ENCODE results near the gene FKBP4.

The FKBP4 gene

DNA sequence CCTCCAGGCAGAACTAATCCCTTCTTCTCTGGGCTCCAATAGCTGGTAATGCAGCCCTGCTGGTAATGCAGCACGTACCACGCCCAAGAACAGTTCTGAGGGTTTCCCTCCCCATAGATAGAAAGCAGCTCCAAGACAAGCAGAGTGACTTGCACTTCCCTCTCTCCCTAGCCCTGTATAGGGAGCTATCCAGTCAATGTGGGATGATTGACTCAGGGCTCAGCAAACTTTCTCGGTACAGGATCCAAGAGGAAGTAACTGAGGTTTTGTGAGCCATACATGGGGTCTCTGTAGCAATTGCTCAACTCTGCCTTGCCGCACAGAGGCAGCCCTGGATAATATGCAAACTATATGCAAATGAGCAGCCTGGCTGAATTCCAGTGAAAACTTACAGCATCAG, 15.5 kb upstream of the FKBP4 start:
- H3K4me1 ChIP-seq (ENCODE audit: control insufficient read depth, insufficient read depth, low read length) = peaks cover 9% of the 10 kb centered on the region
- no peak overlapping the region for H3K4me3 ChIP-seq (ENCODE audit: low read length in 2 of 2)
- no peaks in the 10 kb centered on the region for H3K36me3 ChIP-seq (ENCODE audit: control insufficient read depth in 2 of 2, insufficient read depth in 2 of 2, low read length in 2 of 2)
- H3K27ac ChIP-seq (ENCODE audit: low read length) = no peak overlapping the region
- H3K27me3 ChIP-seq (ENCODE audit: control insufficient read depth in 1 of 2, insufficient read depth in 2 of 2, low read length in 2 of 2) = peaks cover 2 to 6% of the 10 kb centered on the region in 2 donors
- no peak overlapping the region for H3K9ac ChIP-seq (ENCODE audit: low read length in 2 of 2)
- no peaks in the 10 kb centered on the region for H3K9me3 ChIP-seq (ENCODE audit: control insufficient read depth in 2 of 2, low read length in 2 of 2)

DNA sequence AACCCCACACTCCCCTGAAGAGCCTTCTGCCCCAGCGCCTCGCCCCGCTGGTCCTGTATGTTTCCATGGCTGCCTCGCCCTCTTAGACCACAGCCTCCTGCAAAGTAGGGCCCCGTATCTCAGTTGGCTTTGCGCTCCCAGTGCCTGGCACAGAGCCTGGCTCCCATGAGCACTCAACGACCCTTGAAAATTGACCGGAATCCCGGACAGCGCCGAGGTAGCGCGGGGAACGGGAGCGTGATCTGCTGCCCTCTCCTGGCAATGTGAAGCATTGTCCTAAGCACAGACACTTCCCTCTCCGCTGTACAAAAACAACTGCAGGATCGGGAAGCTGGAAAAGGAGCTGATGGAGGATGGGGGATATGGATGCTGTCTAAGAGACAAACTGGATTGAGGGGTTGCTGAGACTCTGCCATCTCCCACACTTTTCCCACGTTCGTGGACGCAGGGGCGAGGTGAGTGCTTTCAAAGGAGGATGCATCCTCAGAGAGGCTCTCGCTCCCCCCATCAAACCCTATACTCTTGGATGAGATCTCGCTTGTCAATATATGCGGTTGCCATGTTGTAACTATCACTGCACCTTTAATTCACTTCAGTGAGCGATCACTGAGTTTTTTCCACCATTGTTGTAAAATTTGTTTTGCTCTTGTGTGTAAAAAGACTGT, 10.7 kb upstream of the FKBP4 start:
- Histone ChIP-seq H3K9me3 (ENCODE audit: control insufficient read depth in 2 of 2, low read length in 2 of 2) (no peaks in the 10 kb centered on the region), H3K36me3 (ENCODE audit: control insufficient read depth in 2 of 2, insufficient read depth in 2 of 2, low read length in 2 of 2) (no peaks in the 10 kb centered on the region), H3K9ac (ENCODE audit: low read length in 2 of 2) (peak overlapping the region in 1 of 2 donors; percentile 21), H3K4me3 (ENCODE audit: low read length in 2 of 2) (peak overlapping the region; percentile 62 to 65), H3K27me3 (ENCODE audit: control insufficient read depth in 1 of 2, insufficient read depth in 2 of 2, low read length in 2 of 2) (peaks cover 0 to 6% of the 10 kb centered on the region in 2 donors), H3K4me1 (ENCODE audit: control insufficient read depth, insufficient read depth, low read length) (peaks cover 9% of the 10 kb centered on the region), H3K27ac (ENCODE audit: low read length) (no peak overlapping the region)

DNA sequence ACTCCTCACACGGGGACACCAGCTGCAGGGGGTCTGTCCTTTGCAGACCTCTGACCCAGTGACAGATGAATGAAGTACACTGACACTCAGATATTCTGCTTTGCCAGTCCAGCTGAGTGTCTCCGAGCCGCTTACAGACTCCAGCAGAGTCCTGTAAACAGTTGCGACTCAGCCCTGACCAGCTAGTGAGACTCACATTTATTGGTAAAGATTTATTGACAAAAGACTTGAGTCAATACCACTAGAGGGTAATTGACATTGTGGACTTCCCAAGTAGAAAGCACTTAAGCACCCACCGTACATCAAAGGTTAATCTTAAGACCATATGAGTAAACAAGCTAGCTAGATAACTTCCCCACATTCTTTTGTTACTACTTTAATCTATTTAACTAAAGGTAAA, 9.8 kb upstream of the FKBP4 start:
- peaks cover 9% of the 10 kb centered on the region for H3K4me1 ChIP-seq (ENCODE audit: control insufficient read depth, insufficient read depth, low read length)
- H3K36me3 ChIP-seq (ENCODE audit: control insufficient read depth in 2 of 2, insufficient read depth in 2 of 2, low read length in 2 of 2) = no peaks in the 10 kb centered on the region
- H3K9ac ChIP-seq (ENCODE audit: low read length in 2 of 2) = no peak overlapping the region
- H3K9me3 ChIP-seq (ENCODE audit: control insufficient read depth in 2 of 2, low read length in 2 of 2) = no peaks in the 10 kb centered on the region
- H3K27ac ChIP-seq (ENCODE audit: low read length) = no peak overlapping the region
- H3K4me3 ChIP-seq (ENCODE audit: low read length in 2 of 2) = no peak overlapping the region
- H3K27me3 ChIP-seq (ENCODE audit: control insufficient read depth in 1 of 2, insufficient read depth in 2 of 2, low read length in 2 of 2) = peaks cover 0 to 6% of the 10 kb centered on the region in 2 donors

DNA sequence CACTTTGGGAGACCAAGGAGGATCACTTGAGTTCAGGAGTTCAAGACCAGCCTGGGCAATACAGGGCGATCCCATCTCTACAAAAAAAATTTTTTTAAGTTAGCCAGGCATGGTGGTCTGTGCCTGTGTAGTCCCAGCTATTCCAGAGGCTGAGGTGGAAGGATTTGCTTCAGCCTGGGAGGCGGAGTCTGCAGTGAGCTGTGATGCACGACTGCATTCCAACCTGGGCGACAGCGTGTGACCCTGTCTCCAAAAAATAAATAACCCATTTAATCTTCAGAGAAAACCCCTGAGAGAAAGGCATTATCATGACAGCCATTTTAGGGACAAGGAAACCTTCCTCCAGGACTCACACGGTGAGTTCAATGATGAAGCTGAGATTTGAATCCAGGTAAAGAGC, 3.7 kb upstream of the FKBP4 start:
- Histone ChIP-seq H3K9me3 (ENCODE audit: control insufficient read depth in 2 of 2, low read length in 2 of 2) (no peaks in the 10 kb centered on the region), H3K9ac (ENCODE audit: low read length in 2 of 2) (no peak overlapping the region), H3K4me1 (ENCODE audit: control insufficient read depth, insufficient read depth, low read length) (peaks cover 14% of the 10 kb centered on the region), H3K36me3 (ENCODE audit: control insufficient read depth in 2 of 2, insufficient read depth in 2 of 2, low read length in 2 of 2) (no peaks in the 10 kb centered on the region), H3K27me3 (ENCODE audit: control insufficient read depth in 1 of 2, insufficient read depth in 2 of 2, low read length in 2 of 2) (no peaks in the 10 kb centered on the region), H3K27ac (ENCODE audit: low read length) (no peak overlapping the region), H3K4me3 (ENCODE audit: low read length in 2 of 2) (no peak overlapping the region)

DNA sequence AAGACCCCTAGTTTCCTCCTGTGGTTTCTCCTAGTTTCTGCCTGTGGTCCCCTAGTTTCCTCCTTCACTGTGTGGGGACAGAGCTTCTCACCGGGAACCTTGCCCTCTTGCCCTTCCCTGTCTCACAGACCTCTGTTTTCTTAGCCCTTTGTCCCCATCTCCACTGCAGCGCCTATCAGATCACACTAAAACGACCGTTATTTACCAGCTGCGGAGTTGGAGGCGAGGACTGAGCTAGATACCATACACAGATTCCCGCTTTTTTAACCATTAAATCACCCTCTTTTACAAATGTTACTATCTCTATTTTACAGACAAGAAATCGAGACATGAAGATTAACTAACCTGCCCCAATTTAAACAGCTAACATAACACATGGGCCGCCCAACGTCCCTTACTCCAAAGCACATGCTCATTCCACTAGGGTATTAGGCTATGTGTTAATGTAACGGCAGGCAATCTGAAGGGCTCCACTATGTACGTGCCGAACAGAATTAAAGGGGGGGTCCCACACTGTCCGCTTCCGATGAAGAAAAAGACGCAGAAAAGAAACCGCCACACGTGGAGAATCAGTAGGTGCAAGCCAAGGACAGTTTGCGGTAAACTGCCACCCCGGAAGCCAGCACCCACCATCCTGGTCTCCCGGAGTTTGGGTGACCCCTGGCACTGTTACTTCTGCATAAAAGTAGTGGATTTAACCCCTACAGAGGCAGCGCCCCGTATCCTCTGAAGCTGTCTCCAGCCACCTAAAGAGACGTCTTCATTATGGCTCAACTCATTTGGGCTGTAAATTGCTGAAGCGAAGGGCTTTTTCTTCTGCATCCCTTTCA, 1.9 kb upstream of the FKBP4 start:
- Histone ChIP-seq H3K9me3 (ENCODE audit: control insufficient read depth in 2 of 2, low read length in 2 of 2) (no peaks in the 10 kb centered on the region), H3K9ac (ENCODE audit: low read length in 2 of 2) (no peak overlapping the region), H3K4me1 (ENCODE audit: control insufficient read depth, insufficient read depth, low read length) (peaks cover 31% of the 10 kb centered on the region), H3K27ac (ENCODE audit: low read length) (no peak overlapping the region), H3K36me3 (ENCODE audit: control insufficient read depth in 2 of 2, insufficient read depth in 2 of 2, low read length in 2 of 2) (peaks cover 8 to 10% of the 10 kb centered on the region in 2 donors), H3K4me3 (ENCODE audit: low read length in 2 of 2) (no peak overlapping the region), H3K27me3 (ENCODE audit: control insufficient read depth in 1 of 2, insufficient read depth in 2 of 2, low read length in 2 of 2) (no peaks in the 10 kb centered on the region)

GRCh38 chr12:2793561-2793960, 1.2 kb upstream of the FKBP4 start:
- no peaks in the 10 kb centered on the region for H3K9me3 ChIP-seq (ENCODE audit: control insufficient read depth in 2 of 2, low read length in 2 of 2)
- peak overlapping the region in 1 of 2 donors; percentile 85 for H3K4me3 ChIP-seq (ENCODE audit: low read length in 2 of 2)
- no peaks in the 10 kb centered on the region for H3K27me3 ChIP-seq (ENCODE audit: control insufficient read depth in 1 of 2, insufficient read depth in 2 of 2, low read length in 2 of 2)
- H3K9ac ChIP-seq (ENCODE audit: low read length in 2 of 2) = no peak overlapping the region
- no peak overlapping the region for H3K27ac ChIP-seq (ENCODE audit: low read length)
- H3K36me3 ChIP-seq (ENCODE audit: control insufficient read depth in 2 of 2, insufficient read depth in 2 of 2, low read length in 2 of 2) = peaks cover 14 to 17% of the 10 kb centered on the region in 2 donors
- H3K4me1 ChIP-seq (ENCODE audit: control insufficient read depth, insufficient read depth, low read length) = peaks cover 33% of the 10 kb centered on the region

GRCh38 chr12:2794191-2794735, 507 bp upstream of the FKBP4 start:
- no peaks in the 10 kb centered on the region for H3K9me3 ChIP-seq (ENCODE audit: control insufficient read depth in 2 of 2, low read length in 2 of 2)
- H3K4me1 ChIP-seq (ENCODE audit: control insufficient read depth, insufficient read depth, low read length) = peaks cover 33% of the 10 kb centered on the region
- peak overlapping the region; percentile 62 to 85 for H3K4me3 ChIP-seq (ENCODE audit: low read length in 2 of 2)
- peaks cover 21 to 24% of the 10 kb centered on the region in 2 donors for H3K36me3 ChIP-seq (ENCODE audit: control insufficient read depth in 2 of 2, insufficient read depth in 2 of 2, low read length in 2 of 2)
- H3K27me3 ChIP-seq (ENCODE audit: control insufficient read depth in 1 of 2, insufficient read depth in 2 of 2, low read length in 2 of 2) = no peaks in the 10 kb centered on the region
- peak overlapping the region; percentile 69 for H3K27ac ChIP-seq (ENCODE audit: low read length)
- peak overlapping the region; percentile 58 to 76 for H3K9ac ChIP-seq (ENCODE audit: low read length in 2 of 2)

DNA sequence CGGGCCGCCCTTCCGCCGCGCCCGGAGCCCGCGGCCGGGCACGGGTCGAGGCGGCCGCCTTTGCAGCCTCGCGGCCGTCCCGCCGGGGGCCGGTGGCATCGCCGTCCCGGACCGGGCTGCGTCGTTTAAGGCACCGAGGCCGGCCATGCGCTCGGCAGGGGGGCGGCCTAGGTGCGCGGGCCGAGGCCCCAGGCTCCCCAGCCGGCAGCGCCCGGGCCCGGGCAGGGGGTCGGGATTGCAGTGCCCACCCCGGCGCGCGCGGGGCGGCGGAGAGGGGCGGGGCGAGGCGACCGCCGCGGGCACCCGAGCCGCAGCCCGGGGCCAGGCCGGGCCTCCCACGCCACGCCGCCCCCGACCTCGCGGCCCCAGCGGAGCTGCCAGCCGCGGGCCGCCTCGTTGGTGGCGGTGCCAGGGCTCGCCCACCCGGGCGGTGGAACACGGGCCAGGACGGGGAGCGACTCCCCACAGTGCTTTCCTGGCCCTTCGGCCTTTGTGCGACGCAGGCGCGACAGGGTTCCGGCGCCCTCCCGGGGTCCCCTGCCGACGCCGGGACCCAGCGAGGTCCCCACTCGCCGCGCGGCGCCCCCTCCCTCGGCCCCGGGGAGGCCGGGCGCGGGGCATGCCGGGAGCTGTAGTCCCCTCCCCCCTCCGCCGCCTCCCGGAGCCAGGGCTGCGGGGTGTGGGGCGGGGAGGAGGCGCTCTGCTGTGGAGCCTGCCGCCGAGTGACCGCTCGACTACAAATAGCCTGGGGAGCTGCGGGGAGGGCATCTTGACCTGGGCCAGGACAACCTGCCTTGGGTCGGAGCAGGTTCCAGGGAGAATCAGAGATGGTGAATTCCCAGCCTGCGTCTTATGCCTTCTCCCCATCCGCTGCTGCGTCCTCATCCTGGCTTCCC, 769 bp downstream of the FKBP4 start:
- Histone ChIP-seq H3K4me1 (ENCODE audit: control insufficient read depth, insufficient read depth, low read length) (peaks cover 33% of the 10 kb centered on the region), H3K4me3 (ENCODE audit: low read length in 2 of 2) (peak overlapping the region; percentile 71 to 85), H3K27me3 (ENCODE audit: control insufficient read depth in 1 of 2, insufficient read depth in 2 of 2, low read length in 2 of 2) (no peaks in the 10 kb centered on the region), H3K36me3 (ENCODE audit: control insufficient read depth in 2 of 2, insufficient read depth in 2 of 2, low read length in 2 of 2) (peaks cover 33 to 36% of the 10 kb centered on the region in 2 donors), H3K9me3 (ENCODE audit: control insufficient read depth in 2 of 2, low read length in 2 of 2) (no peaks in the 10 kb centered on the region), H3K27ac (ENCODE audit: low read length) (peak overlapping the region; percentile 69), H3K9ac (ENCODE audit: low read length in 2 of 2) (peak overlapping the region; percentile 59 to 75)

GRCh38 chr12:2796187-2796666, 1.5 kb downstream of the FKBP4 start:
- Histone ChIP-seq H3K9me3 (ENCODE audit: control insufficient read depth in 2 of 2, low read length in 2 of 2) (no peaks in the 10 kb centered on the region), H3K4me3 (ENCODE audit: low read length in 2 of 2) (peak overlapping the region; percentile 71 to 85), H3K36me3 (ENCODE audit: control insufficient read depth in 2 of 2, insufficient read depth in 2 of 2, low read length in 2 of 2) (peaks cover 40 to 43% of the 10 kb centered on the region in 2 donors), H3K4me1 (ENCODE audit: control insufficient read depth, insufficient read depth, low read length) (peaks cover 38% of the 10 kb centered on the region), H3K27ac (ENCODE audit: low read length) (peak overlapping the region; percentile 24), H3K27me3 (ENCODE audit: control insufficient read depth in 1 of 2, insufficient read depth in 2 of 2, low read length in 2 of 2) (no peaks in the 10 kb centered on the region), H3K9ac (ENCODE audit: low read length in 2 of 2) (peak overlapping the region; percentile 59 to 75)

Data from stomach smooth muscle (tissue), 2 donors.